Right lobe of liver (tissue), 4 donors: ENCODE results near the gene KAZN.

Experiments
- CTCF ChIP-seq, 4 donors: fragments of 200-600 bp in 3 of 4; fragments of 450-650 bp in 1 of 4; IDR thresholded peaks; one replicate each; pipeline versions ENCODE4 v1.5.1 to v1.8.0; 2016 to 2022; ENCODE audit warnings: antibody characterized with exemption in 4 of 4, mild to moderate bottlenecking in 2 of 4
- POLR2A ChIP-seq: fragments of 450-650 bp; IDR thresholded peaks from one replicate; pipeline ENCODE4 v1.6.1; 2017; ENCODE audit warnings: antibody characterized with exemption, mild to moderate bottlenecking
- donor health status: DM: no; HTN: no; CAD: no.
- donor health status: DM: no; HTN: no; CAD: no.
- donor health status: DM: no; HTN: yes; CAD: no.

- TF ChIP-seq CTCF (IDR thresholded peaks at IDR 0.05) (no peak), POLR2A (no peak)
Observed at GRCh38 chr1:14663773-14664172, 65.3 kb downstream of the KAZN start.
